ENCODE results near the gene MDP1.
A peak's percentile ranks its signal among the peaks of the same experiment; 100 is the strongest.

Gene MDP1

GRCh38 chr14:24215495-24216344 lies at the start of gene MDP1:
Gene MDP1 (minus strand): TSS chr14:24216066. CDS start chr14:24215955, 111 bp downstream.
- TF ChIP-seq, protein P1, sequence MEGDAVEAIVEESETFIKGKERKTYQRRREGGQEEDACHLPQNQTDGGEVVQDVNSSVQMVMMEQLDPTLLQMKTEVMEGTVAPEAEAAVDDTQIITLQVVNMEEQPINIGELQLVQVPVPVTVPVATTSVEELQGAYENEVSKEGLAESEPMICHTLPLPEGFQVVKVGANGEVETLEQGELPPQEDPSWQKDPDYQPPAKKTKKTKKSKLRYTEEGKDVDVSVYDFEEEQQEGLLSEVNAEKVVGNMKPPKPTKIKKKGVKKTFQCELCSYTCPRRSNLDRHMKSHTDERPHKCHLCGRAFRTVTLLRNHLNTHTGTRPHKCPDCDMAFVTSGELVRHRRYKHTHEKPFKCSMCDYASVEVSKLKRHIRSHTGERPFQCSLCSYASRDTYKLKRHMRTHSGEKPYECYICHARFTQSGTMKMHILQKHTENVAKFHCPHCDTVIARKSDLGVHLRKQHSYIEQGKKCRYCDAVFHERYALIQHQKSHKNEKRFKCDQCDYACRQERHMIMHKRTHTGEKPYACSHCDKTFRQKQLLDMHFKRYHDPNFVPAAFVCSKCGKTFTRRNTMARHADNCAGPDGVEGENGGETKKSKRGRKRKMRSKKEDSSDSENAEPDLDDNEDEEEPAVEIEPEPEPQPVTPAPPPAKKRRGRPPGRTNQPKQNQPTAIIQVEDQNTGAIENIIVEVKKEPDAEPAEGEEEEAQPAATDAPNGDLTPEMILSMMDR (conservative IDR thresholded peaks at IDR 0.05; ENCODE audit: low read depth): peak; percentile 73
- CTCF ChIA-PET: interaction anchor here (1.0 to 1.2 kb wide), 2 partner anchors 17 to 27 kb away, joined by 3 read pairs; partner anchors contain the start of genes GMPR2 and IPO4
- peak; percentile 85 for DNase-seq (ENCODE audit: low spot score)
- POLR2A ChIA-PET (ENCODE audit: low non-redundant PET): no interaction called here
- peak within 1 kb of the TSS; percentile 94 for H3K27ac ChIP-seq

- ChIA-PET CTCF (interaction anchor here (0.5 to 2.4 kb wide), 4 partner anchors 22 to 148 kb away, joined by 3 to 11 read pairs (median 3); partner anchors contain the start of genes LTB4R and TINF2), POLR2A (ENCODE audit: low non-redundant PET) (interaction anchor here (0.7 to 1.1 kb wide), 2 partner anchors 22 to 35 kb away, joined by 3 read pairs; partner anchors contain the start of genes DHRS1, NOP9 and TINF2)
- H3K27ac ChIP-seq: peak overlapping the region; percentile 96
- TF ChIP-seq, protein P1 (conservative IDR thresholded peaks at IDR 0.05; ENCODE audit: low read depth): no peak
- peak; percentile 65 for DNase-seq (ENCODE audit: low spot score)
Measured at GRCh38 chr14:24264298-24264697, 48.4 kb upstream of the MDP1 start.

GRCh38 chr14:24263848-24264247 lies 48.0 kb upstream of the MDP1 start:
- TF ChIP-seq, protein P1 (conservative IDR thresholded peaks at IDR 0.05; ENCODE audit: low read depth): no peak
- H3K27ac ChIP-seq: peak overlapping the region; percentile 96
- ChIA-PET CTCF (interaction anchor here (0.5 to 2.4 kb wide), 4 partner anchors 21 to 148 kb away, joined by 3 to 11 read pairs (median 3); partner anchors contain the start of genes LTB4R and TINF2), POLR2A (ENCODE audit: low non-redundant PET) (interaction anchor here (0.7 to 1.1 kb wide), 2 partner anchors 21 to 35 kb away, joined by 3 read pairs; partner anchors contain the start of genes DHRS1, NOP9 and TINF2)
- DNase-seq (ENCODE audit: low spot score): peak; percentile 56

GRCh38 chr14:24262821-24263733 lies 47.2 kb upstream of the MDP1 start, which contains the start of gene TGM1:
Gene TGM1 (minus strand): TSS chr14:24263177. CDS start chr14:24262352, 825 bp downstream.
- TF ChIP-seq, protein P1 (conservative IDR thresholded peaks at IDR 0.05; ENCODE audit: low read depth): no peak
- POLR2A ChIA-PET (ENCODE audit: low non-redundant PET): interaction anchor here (0.8 to 1.1 kb wide), 2 partner anchors 21 kb away, joined by 3 read pairs; partner anchors contain the start of gene TINF2
- peak; percentile 30 for DNase-seq (ENCODE audit: low spot score)
- CTCF ChIA-PET: interaction anchor here (0.6 to 2.4 kb wide), 4 partner anchors 20 to 129 kb away, joined by 3 to 11 read pairs (median 4); partner anchors contain the start of genes LTB4R and TINF2
- H3K27ac ChIP-seq: peak within 1 kb of the TSS; percentile 96

DNA sequence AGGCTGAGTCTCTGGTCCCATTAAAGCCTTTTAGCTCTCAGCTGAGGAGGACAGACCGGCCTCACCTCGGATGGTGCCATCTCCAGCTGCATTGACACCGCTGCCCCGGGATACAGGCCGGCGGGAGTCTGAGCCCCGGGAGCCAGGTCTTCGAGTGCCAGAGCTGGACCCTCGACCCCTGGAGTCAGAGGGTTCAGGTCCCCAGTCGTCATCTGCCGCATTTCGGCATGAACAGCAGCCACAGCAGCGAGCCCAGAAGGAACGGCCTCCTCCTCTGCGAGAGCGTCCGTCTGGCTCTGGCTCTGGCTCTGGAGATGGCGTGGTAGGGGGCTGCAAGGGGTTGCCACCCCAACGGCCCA lies 46.1 kb upstream of the MDP1 start:
- no peak for DNase-seq (ENCODE audit: low spot score)
- ChIA-PET CTCF (no interaction called here), POLR2A (ENCODE audit: low non-redundant PET) (interaction anchor here (1.8 kb wide), 1 partner anchor 19 kb away, joined by 5 read pairs; the partner anchor contains the start of gene TINF2)
- peak overlapping the region; percentile 96 for H3K27ac ChIP-seq
- TF ChIP-seq, protein P1 (conservative IDR thresholded peaks at IDR 0.05; ENCODE audit: low read depth): no peak

All from RWPE1 (cell line).